ENCODE data around the gene RRP1B.
A peak's percentile ranks its signal among the peaks of the same experiment; 100 is the strongest.

Gene RRP1B

GRCh38 chr21:43728467-43729390, 69.4 kb downstream of the RRP1B start:
- Histone ChIP-seq H3K4me3 (ENCODE audit: low read length) (peak overlapping the region; percentile 56), H3K9me3 (ENCODE audit: insufficient read depth, low read depth, low read length) (no peaks in the 10 kb centered on the region), H3K9ac (ENCODE audit: low read depth, low read length) (peak overlapping the region; percentile 72), H3K4me1 (ENCODE audit: insufficient read depth, low read length) (peaks cover 4% of the 10 kb centered on the region; the same call in 1 of the 2 replicates), H3K27me3 (ENCODE audit: insufficient read depth, low read length) (no peaks in the 10 kb centered on the region), H3K36me3 (ENCODE audit: insufficient read depth, low read length) (peaks cover 5% of the 10 kb centered on the region; the same call in 1 of the 2 replicates), H3K27ac (ENCODE audit: low read depth, low read length) (peak overlapping the region; percentile 85)
- 2% methylated on average over 56 of the region's 59 CpGs for WGBS

DNA sequence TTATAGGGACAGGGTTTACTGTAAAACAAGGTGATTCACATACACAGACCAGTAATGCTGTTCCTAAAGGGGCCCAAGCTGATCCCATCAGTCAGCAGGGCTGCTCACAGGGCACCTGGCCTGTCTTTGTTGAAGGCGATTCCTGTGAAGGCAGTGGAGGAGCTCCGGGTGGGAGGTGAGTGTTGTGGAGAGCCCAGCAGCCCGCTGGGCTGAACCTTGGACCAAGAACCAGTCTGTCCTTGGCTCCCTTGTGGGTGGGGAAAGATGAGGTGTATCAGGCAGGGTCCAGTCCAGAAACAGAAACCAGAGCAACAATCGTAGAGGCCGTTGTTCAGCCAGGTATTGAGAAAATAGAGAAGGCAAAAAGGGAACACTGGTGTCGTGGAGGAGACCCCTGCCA, 72.1 kb downstream of the RRP1B start:
- no peak overlapping the region for H3K4me3 ChIP-seq (ENCODE audit: low read length)
- 92% methylated on average over 6 of the region's 6 CpGs for WGBS
- no peak overlapping the region for H3K27ac ChIP-seq (ENCODE audit: low read depth, low read length)
- H3K36me3 ChIP-seq (ENCODE audit: insufficient read depth, low read length) = no peaks in the 10 kb centered on the region
- no peak overlapping the region for H3K9ac ChIP-seq (ENCODE audit: low read depth, low read length)
- H3K27me3 ChIP-seq (ENCODE audit: insufficient read depth, low read length) = no peaks in the 10 kb centered on the region
- H3K4me1 ChIP-seq (ENCODE audit: insufficient read depth, low read length) = peaks cover 8% of the 10 kb centered on the region; the same call in 1 of the 2 replicates
- no peaks in the 10 kb centered on the region for H3K9me3 ChIP-seq (ENCODE audit: insufficient read depth, low read depth, low read length)

GRCh38 chr21:43731891-43732711, 72.7 kb downstream of the RRP1B start:
- H3K36me3 ChIP-seq (ENCODE audit: insufficient read depth, low read length) = no peaks in the 10 kb centered on the region
- H3K27me3 ChIP-seq (ENCODE audit: insufficient read depth, low read length) = no peaks in the 10 kb centered on the region
- no peak overlapping the region for H3K9ac ChIP-seq (ENCODE audit: low read depth, low read length)
- 89% methylated on average over 22 of the region's 23 CpGs for WGBS
- no peaks in the 10 kb centered on the region for H3K9me3 ChIP-seq (ENCODE audit: insufficient read depth, low read depth, low read length)
- no peak overlapping the region for H3K4me3 ChIP-seq (ENCODE audit: low read length)
- no peak overlapping the region for H3K27ac ChIP-seq (ENCODE audit: low read depth, low read length)
- peaks cover 8% of the 10 kb centered on the region; the same call in 1 of the 2 replicates for H3K4me1 ChIP-seq (ENCODE audit: insufficient read depth, low read length)

DNA sequence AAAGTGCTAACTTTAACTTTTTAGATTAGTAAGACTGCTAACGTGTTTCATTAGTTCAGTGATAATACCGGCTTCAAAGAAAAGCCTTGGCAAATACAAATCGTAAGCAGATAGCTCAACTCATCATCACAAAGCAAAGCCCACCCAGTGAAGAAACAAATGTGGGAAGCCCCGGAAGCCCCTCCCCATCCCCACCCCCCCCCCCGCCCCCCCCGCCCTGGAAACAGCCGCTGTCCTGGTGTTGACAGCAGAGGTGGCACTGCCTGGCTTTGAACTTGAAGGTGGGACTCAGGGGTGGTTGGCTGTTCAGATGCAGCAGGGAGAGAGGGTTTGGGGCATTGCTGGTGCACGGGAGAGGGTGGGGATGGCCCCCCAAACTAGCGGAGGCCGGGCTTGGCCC, 73.7 kb downstream of the RRP1B start:
- H3K9ac ChIP-seq (ENCODE audit: low read depth, low read length) = no peak overlapping the region
- H3K27ac ChIP-seq (ENCODE audit: low read depth, low read length) = no peak overlapping the region
- H3K4me3 ChIP-seq (ENCODE audit: low read length) = no peak overlapping the region
- no peaks in the 10 kb centered on the region for H3K36me3 ChIP-seq (ENCODE audit: insufficient read depth, low read length)
- no peaks in the 10 kb centered on the region for H3K9me3 ChIP-seq (ENCODE audit: insufficient read depth, low read depth, low read length)
- no peaks in the 10 kb centered on the region for H3K27me3 ChIP-seq (ENCODE audit: insufficient read depth, low read length)
- peaks cover 8% of the 10 kb centered on the region; the same call in 1 of the 2 replicates for H3K4me1 ChIP-seq (ENCODE audit: insufficient read depth, low read length)
- WGBS = 84% methylated on average over 7 of the region's 10 CpGs

DNA sequence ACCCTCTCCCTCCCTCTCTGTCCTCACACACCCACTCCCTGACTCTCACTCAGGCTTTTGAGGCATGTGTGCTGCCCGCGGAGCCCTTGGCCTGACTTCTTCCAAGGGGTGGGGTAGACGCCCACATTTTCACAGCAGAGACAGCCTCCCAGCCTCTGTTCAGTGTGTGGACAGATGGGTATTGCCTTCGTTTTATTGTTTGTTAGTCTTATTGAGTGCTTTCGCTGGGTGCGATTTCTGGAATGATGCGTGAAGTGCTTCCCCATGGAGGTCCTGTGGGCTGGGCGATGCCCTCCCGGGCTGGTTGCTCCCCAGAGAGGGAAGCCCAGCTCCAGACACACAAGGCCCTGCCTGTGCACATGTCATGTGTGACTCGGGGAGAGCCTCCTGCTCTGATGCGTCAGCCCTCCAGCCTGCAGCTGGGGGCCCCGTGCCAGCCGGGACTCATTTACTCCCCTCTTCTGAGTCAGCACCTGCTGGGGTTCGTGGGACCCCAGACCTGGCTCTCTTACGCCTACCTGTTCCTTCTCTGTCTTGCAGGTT, 74.2 kb downstream of the RRP1B start:
- H3K4me3 ChIP-seq (ENCODE audit: low read length) = no peak overlapping the region
- no peak overlapping the region for H3K27ac ChIP-seq (ENCODE audit: low read depth, low read length)
- no peak overlapping the region for H3K9ac ChIP-seq (ENCODE audit: low read depth, low read length)
- no peaks in the 10 kb centered on the region for H3K27me3 ChIP-seq (ENCODE audit: insufficient read depth, low read length)
- H3K36me3 ChIP-seq (ENCODE audit: insufficient read depth, low read length) = no peaks in the 10 kb centered on the region
- no peaks in the 10 kb centered on the region for H3K9me3 ChIP-seq (ENCODE audit: insufficient read depth, low read depth, low read length)
- 85% methylated on average over 15 of the region's 15 CpGs for WGBS
- peaks cover 8% of the 10 kb centered on the region; the same call in 1 of the 2 replicates for H3K4me1 ChIP-seq (ENCODE audit: insufficient read depth, low read length)

DNA sequence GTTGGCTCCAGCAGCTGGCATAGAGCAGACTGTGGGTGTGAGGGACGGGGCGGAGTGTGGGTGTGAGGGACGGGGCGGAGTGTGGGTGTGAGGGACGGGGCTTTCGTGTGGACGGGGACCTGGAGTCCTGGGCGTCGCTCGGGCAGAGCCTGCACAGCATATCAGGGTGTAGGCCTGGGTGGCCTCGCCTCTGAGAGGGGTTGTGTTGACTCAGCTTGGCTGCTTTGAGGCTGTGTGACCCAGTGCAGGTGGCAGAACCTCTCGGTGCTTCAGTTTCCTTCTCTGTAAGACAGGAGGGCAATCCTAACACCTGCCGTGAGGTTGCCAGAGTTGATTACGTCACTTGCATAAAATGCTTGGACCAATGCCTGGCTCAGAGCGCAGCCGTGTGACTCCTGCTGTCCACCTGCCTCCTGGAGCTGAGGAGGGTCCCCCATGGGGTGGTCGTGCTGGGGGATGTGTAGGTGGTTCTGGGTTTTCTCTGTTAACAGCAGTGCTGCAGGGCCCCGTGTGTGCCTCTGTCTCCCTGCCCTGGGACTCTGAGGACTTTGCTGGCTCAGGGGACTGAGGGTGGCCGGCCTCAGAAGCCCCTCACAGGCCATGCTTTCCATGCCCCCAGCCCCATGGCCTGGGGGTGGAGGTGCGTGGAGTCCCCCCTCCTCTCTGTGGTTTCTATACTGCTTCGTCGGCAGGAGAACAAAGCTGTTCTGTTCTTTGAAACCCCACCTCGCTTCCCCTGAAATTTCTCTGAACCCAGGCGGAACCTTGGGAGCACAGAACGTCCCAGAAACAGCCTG, 75.0 kb downstream of the RRP1B start:
- H3K36me3 ChIP-seq (ENCODE audit: insufficient read depth, low read length) = no peaks in the 10 kb centered on the region
- H3K4me1 ChIP-seq (ENCODE audit: insufficient read depth, low read length) = peaks cover 8% of the 10 kb centered on the region; the same call in 1 of the 2 replicates
- H3K27ac ChIP-seq (ENCODE audit: low read depth, low read length) = no peak overlapping the region
- no peak overlapping the region for H3K4me3 ChIP-seq (ENCODE audit: low read length)
- no peaks in the 10 kb centered on the region for H3K27me3 ChIP-seq (ENCODE audit: insufficient read depth, low read length)
- no peak overlapping the region for H3K9ac ChIP-seq (ENCODE audit: low read depth, low read length)
- 86% methylated on average over 25 of the region's 25 CpGs for WGBS
- H3K9me3 ChIP-seq (ENCODE audit: insufficient read depth, low read depth, low read length) = no peaks in the 10 kb centered on the region

DNA sequence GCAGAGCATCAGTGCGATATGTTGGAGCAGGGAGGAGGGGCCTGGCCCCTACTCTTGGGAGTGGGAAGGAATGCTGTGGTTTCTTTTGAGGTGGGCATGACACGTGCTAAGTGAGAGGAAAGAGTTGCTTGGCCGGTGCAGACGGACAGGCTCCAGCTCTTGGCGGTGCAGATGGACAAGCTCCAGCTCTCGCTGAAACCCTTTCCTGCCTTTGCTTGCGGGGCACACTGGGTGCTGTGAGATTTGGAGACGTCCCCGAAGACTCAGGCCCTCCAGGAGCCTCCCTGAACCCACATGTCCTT, 75.5 kb downstream of the RRP1B start:
- Histone ChIP-seq H3K27me3 (ENCODE audit: insufficient read depth, low read length) (no peaks in the 10 kb centered on the region), H3K4me3 (ENCODE audit: low read length) (no peak overlapping the region), H3K36me3 (ENCODE audit: insufficient read depth, low read length) (no peaks in the 10 kb centered on the region), H3K9ac (ENCODE audit: low read depth, low read length) (no peak overlapping the region), H3K27ac (ENCODE audit: low read depth, low read length) (no peak overlapping the region), H3K9me3 (ENCODE audit: insufficient read depth, low read depth, low read length) (no peaks in the 10 kb centered on the region), H3K4me1 (ENCODE audit: insufficient read depth, low read length) (peaks cover 5% of the 10 kb centered on the region; the same call in 1 of the 2 replicates)
- WGBS = 93% methylated on average over 9 of the region's 9 CpGs

DNA sequence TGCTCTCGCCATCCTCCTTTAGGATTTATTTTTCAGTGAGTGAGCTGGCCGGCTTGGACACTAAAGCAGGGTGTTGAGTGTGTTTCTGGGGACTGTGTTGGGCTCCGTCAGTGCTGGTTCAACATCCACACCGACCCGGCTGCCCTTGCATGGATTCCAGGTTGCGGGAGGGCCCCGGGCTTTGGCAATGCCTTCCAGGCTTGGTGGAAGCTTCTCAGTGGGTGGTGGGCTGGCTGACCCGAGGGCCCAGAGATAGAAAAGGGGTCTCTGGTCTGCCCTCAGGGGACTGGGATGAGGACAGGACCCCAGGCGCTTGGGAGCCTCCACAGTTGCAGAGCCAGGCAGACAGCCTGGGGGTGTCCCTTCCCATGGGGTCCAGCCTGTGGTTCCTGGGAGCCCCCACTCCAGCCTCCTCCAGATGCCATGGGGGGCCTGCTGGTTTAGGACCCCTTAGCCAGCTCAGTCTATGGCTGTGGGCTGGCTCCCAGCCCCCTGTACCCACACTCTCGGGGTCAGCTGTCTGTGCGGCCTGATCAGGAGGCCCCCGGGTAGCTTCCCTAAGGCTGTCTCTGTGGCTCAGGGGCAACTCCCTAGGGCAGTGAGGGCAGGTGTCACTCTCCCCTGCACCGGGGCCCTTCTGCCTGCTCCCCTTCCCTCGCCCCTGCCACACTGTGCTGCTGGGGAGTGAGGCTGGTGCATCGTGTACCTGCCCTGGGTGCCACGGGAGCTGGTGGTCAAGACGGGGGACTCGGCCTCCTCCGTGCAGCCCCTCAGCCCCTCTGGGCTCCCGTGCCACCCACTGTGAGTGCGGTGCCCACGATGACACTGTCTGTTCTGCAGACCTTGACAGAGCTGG, 76.1 kb downstream of the RRP1B start:
- Histone ChIP-seq H3K4me3 (ENCODE audit: low read length) (no peak overlapping the region), H3K36me3 (ENCODE audit: insufficient read depth, low read length) (no peaks in the 10 kb centered on the region), H3K9me3 (ENCODE audit: insufficient read depth, low read depth, low read length) (no peaks in the 10 kb centered on the region), H3K27ac (ENCODE audit: low read depth, low read length) (no peak overlapping the region), H3K4me1 (ENCODE audit: insufficient read depth, low read length) (peaks cover 4% of the 10 kb centered on the region; the same call in 1 of the 2 replicates), H3K9ac (ENCODE audit: low read depth, low read length) (no peak overlapping the region), H3K27me3 (ENCODE audit: insufficient read depth, low read length) (no peaks in the 10 kb centered on the region)
- WGBS = 91% methylated on average over 22 of the region's 22 CpGs

- Histone ChIP-seq H3K27ac (ENCODE audit: low read depth, low read length) (no peak overlapping the region), H3K4me3 (ENCODE audit: low read length) (no peak overlapping the region), H3K4me1 (ENCODE audit: insufficient read depth, low read length) (peaks cover 4% of the 10 kb centered on the region; the same call in 1 of the 2 replicates), H3K9me3 (ENCODE audit: insufficient read depth, low read depth, low read length) (no peaks in the 10 kb centered on the region), H3K9ac (ENCODE audit: low read depth, low read length) (no peak overlapping the region), H3K27me3 (ENCODE audit: insufficient read depth, low read length) (no peaks in the 10 kb centered on the region), H3K36me3 (ENCODE audit: insufficient read depth, low read length) (no peaks in the 10 kb centered on the region)
- 95% methylated on average over 25 of the region's 25 CpGs for WGBS
These were observed 77.0 kb downstream of the RRP1B start for GRCh38 chr21:43736224-43736883.
